Measurements from ENCODE around the gene PIK3R6. TPM values are rescaled to one million over a fixed set of nuclear protein-coding genes. Genes with fewer than 3 reads are reported as not detected.

The PIK3R6 gene
- total RNA-seq, 3 donors from 2014 or later (not counting 1 experiment from before 2014, with no cell fraction given): 0.84 to 6.3 (median 1.4) TPM

DNA sequence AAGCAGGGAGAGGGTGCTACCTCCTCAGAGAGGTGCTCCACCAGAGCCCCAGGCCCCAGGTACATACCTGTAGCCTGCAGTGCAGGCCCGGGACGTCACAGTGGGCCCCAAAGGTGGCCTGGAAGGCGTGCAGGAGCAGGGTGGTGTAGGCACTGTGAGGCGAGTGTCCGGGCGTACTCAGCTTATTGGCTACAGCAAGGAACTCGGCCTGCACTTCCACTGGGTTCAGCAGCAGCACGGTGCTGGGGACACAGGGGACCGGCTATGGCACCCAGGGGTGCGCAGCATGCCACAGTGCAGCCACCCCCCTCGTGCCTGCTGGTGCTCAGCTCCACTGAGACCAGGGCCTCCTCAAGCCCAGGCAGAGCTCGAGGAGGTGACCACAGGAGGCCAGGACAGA is 23.2 kb upstream of the PIK3R6 start:
- peaks cover 18% of the 10 kb centered on the region for H3K36me3 Mint-ChIP-seq
- ATAC-seq: no peak
- no peak overlapping the region for H3K4me3 Mint-ChIP-seq
- H3K36me3 ChIP-seq (ENCODE audit: control insufficient read depth, insufficient read depth, low read length): peaks cover 88% of the 10 kb centered on the region
- peaks cover 9% of the 10 kb centered on the region for H3K4me1 ChIP-seq (ENCODE audit: control insufficient read depth, insufficient read depth, low read length)
- no peaks in the 10 kb centered on the region for H3K9me3 ChIP-seq (ENCODE audit: control insufficient read depth, insufficient read depth, low read length)
- TF ChIP-seq, protein P1, sequence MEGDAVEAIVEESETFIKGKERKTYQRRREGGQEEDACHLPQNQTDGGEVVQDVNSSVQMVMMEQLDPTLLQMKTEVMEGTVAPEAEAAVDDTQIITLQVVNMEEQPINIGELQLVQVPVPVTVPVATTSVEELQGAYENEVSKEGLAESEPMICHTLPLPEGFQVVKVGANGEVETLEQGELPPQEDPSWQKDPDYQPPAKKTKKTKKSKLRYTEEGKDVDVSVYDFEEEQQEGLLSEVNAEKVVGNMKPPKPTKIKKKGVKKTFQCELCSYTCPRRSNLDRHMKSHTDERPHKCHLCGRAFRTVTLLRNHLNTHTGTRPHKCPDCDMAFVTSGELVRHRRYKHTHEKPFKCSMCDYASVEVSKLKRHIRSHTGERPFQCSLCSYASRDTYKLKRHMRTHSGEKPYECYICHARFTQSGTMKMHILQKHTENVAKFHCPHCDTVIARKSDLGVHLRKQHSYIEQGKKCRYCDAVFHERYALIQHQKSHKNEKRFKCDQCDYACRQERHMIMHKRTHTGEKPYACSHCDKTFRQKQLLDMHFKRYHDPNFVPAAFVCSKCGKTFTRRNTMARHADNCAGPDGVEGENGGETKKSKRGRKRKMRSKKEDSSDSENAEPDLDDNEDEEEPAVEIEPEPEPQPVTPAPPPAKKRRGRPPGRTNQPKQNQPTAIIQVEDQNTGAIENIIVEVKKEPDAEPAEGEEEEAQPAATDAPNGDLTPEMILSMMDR (IDR thresholded peaks at IDR 0.05): no peak
- DNase-seq: no peak
- no peak overlapping the region for H3K4me3 ChIP-seq (ENCODE audit: low read length)
- no peaks in the 10 kb centered on the region for H3K27me3 ChIP-seq (ENCODE audit: control insufficient read depth, insufficient read depth, low read length)
- no peak overlapping the region for H3K27ac Mint-ChIP-seq
- intact Hi-C loops (cut with micrococcal nuclease): no loop called here
- no peaks in the 10 kb centered on the region for H3K27me3 Mint-ChIP-seq (ENCODE audit: low read depth in 2 of 2)
- 98% methylated on average over 12 of the region's 12 CpGs for WGBS (ENCODE audit: insufficient coverage)
- H3K9me3 Mint-ChIP-seq: no peaks in the 10 kb centered on the region
- H3K27ac ChIP-seq (ENCODE audit: low read length): no peak overlapping the region
- H3K4me1 Mint-ChIP-seq: peaks cover 17 to 29% of the 10 kb centered on the region in 2 donors

DNA sequence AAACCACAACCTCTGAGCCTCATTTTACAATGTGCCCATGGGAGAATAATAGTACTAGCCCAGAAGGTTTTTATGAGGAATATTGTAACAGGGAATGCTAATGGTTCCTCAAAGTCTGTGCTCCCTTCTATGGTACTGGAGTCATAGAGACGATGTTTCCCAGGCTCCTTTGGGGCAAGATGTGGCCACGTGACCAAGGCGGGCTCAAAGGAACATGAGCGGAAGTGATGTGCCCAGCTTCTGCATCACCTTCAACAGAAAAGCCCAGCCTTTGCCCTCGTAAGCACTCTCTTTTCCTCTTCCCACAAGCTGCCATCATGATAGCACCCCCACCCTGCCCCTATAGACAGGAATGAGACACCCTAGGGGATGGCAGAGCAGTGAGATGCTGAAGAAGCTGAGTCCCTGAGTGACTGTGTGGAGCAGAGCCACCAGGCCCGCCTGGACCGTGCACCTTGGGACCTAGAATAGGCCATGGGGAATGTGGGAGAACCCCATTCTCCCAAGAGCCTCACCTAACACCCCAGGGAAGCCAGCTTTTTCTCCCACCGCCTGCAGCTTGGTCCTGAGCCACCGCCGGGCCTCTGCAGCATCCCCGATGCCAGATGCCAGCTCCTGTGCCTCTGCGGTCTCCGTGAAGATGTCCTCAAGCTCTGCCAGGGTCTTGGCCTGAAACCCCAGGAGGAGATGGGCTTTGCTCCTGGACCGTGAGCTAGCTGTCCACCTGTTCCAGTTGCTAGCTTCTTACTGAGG is 22.2 kb upstream of the PIK3R6 start:
- Histone ChIP-seq H3K4me1 (ENCODE audit: control insufficient read depth, insufficient read depth, low read length) (no peaks in the 10 kb centered on the region), H3K9me3 (ENCODE audit: control insufficient read depth, insufficient read depth, low read length) (no peaks in the 10 kb centered on the region), H3K4me3 (ENCODE audit: low read length) (no peak overlapping the region), H3K27me3 (ENCODE audit: control insufficient read depth, insufficient read depth, low read length) (no peaks in the 10 kb centered on the region), H3K36me3 (ENCODE audit: control insufficient read depth, insufficient read depth, low read length) (peaks cover 88% of the 10 kb centered on the region), H3K27ac (ENCODE audit: low read length) (no peak overlapping the region)
- ATAC-seq: no peak
- DNase-seq: no peak
- H3K4me3 Mint-ChIP-seq: no peak overlapping the region
- H3K36me3 Mint-ChIP-seq: peaks cover 8% of the 10 kb centered on the region
- TF ChIP-seq, protein P1 (IDR thresholded peaks at IDR 0.05): no peak
- no peaks in the 10 kb centered on the region for H3K27me3 Mint-ChIP-seq (ENCODE audit: low read depth in 2 of 2)
- intact Hi-C loops (cut with micrococcal nuclease): no loop called here
- no peaks in the 10 kb centered on the region for H3K9me3 Mint-ChIP-seq
- 98% methylated on average over 14 of the region's 14 CpGs for WGBS (ENCODE audit: insufficient coverage)
- peak overlapping the region; percentile 26 to 57 for H3K27ac Mint-ChIP-seq
- H3K4me1 Mint-ChIP-seq: peaks cover 7 to 19% of the 10 kb centered on the region in 2 donors

DNA sequence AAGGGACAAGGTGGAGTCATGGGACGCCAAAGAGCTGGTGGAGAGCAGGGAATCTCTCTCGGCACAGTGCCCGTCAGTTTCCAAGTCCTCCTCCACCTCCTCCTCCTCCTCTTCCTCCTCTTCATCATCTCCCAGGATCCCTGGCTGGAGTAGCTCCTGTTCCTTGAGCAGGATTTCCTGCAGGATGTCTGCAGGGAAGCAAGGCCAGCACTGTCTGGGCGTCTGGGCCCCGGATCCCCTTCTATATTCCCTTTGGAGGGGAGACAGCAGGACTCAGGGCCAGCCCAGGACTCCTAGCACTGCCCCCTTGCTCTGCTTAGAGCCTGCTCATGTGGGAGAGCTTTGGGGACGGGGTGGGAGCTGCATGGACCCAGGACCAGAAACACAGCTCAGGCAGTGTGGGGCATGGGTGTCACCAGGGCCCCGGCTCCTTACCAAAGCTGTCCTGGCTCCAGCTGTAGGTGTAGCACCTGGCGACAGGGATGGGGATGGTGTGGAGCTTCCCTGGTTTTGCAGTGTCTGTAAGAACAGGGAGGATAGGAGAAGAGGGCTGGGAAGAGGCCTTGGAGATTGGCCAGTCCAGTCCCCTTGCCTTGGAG is 21.3 kb upstream of the PIK3R6 start:
- intact Hi-C loops (cut with micrococcal nuclease): no loop called here
- Histone ChIP-seq H3K4me1 (ENCODE audit: control insufficient read depth, insufficient read depth, low read length) (no peaks in the 10 kb centered on the region), H3K27me3 (ENCODE audit: control insufficient read depth, insufficient read depth, low read length) (no peaks in the 10 kb centered on the region), H3K4me3 (ENCODE audit: low read length) (no peak overlapping the region), H3K36me3 (ENCODE audit: control insufficient read depth, insufficient read depth, low read length) (peaks cover 89% of the 10 kb centered on the region), H3K9me3 (ENCODE audit: control insufficient read depth, insufficient read depth, low read length) (no peaks in the 10 kb centered on the region), H3K27ac (ENCODE audit: low read length) (no peak overlapping the region)
- Mint-ChIP-seq H3K4me1 (peaks cover 9 to 20% of the 10 kb centered on the region in 2 donors), H3K9me3 (no peaks in the 10 kb centered on the region), H3K27ac (peak overlapping the region; percentile 26 to 57), H3K36me3 (peaks cover 10% of the 10 kb centered on the region), H3K4me3 (no peak overlapping the region), H3K27me3 (ENCODE audit: low read depth in 2 of 2) (no peaks in the 10 kb centered on the region)
- TF ChIP-seq, protein P1 (IDR thresholded peaks at IDR 0.05): no peak
- WGBS (ENCODE audit: insufficient coverage): 94% methylated on average over 8 of the region's 8 CpGs
- ATAC-seq (no peak), DNase-seq (no peak)

All from natural killer cell (primary cell).